Fibroblast of the aortic adventitia (primary cell): ENCODE data around the gene ZNF330. TPM values are rescaled to one million over a fixed set of nuclear protein-coding genes. Genes with fewer than 3 reads are reported as not detected.

Experiments used
- DNase-seq: peaks from one replicate; pipeline ENCODE4 v3.0.0-alpha.2; 2010; ENCODE audit warnings: low read depth
- H3K4me3 ChIP-seq: 2 replicates; pipeline ENCODE4 v1.5.1; 2011; ENCODE audit warnings: low read depth, mild to moderate bottlenecking, control low read depth, low read length, moderate library complexity
- CTCF ChIP-seq: IDR thresholded peaks from 2 replicates; pipeline ENCODE4 v1.5.1; 2011; ENCODE audit warnings: mild to moderate bottlenecking, low read length, control low read depth, inconsistent platforms; ENCODE audit not compliant: insufficient read depth
- total RNA-seq: library from RNA; depleted of rRNA; stranded (reverse); fragments of >200 nt; gene quantifications from 2 replicates; pipeline ENCODE4 v1.2.3, GENCODE V29; 2012; ENCODE audit warnings: low replicate concordance

The ZNF330 gene
- total RNA-seq, 1 donor: 21.2 TPM

DNA sequence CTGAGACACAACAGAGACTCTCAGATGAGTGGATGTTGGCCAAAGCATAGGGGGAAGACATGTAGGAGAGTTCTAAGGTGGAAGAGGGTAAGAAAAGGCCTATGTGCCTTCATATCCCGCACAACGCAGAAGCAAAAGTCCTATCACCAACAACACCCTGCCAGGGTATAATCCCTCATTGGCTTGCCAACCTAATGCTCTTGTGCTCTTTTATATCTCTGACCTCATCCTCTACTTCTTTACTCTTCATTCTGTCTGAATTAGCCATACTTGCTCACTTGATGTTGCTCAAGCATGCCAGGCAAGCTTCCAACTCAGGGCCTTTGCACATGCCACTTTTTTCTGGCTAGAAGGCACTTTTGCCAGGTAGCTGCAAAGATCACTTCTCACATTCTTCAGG, 28.1 kb upstream of the ZNF330 start:
- no peak for DNase-seq
- no peak for TF ChIP-seq CTCF
- H3K4me3 ChIP-seq: no peak overlapping the region

DNA sequence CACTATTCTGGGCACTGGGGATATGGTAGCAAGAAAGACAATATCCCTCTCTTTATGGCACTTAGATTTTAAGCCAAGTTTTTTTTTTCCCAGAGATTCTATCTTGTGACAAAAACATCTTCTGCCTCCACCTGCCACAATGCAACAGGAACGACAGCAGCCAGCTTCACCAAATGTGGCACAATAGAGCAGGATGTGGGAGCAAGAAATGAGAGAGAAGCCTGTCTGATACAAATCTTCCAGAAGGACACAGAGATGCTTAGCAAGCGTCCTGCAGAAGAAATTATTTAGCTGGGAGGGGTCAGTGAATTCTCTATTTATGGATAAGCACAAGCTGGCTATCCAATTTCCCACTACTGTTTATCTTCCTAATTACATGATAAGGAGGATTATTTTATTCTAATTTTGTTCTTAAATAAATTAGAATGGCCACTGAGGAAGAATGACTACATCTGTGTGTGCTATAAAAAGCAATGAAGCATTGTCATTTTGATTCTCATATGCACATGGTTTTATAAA, 27.1 kb upstream of the ZNF330 start:
- DNase-seq: no peak
- TF ChIP-seq CTCF: no peak
- H3K4me3 ChIP-seq: no peak overlapping the region

GRCh38 chr4:141195095-141195707, 25.5 kb upstream of the ZNF330 start:
- no peak for TF ChIP-seq CTCF
- peak; percentile 20 for DNase-seq
- H3K4me3 ChIP-seq: no peak overlapping the region

DNA sequence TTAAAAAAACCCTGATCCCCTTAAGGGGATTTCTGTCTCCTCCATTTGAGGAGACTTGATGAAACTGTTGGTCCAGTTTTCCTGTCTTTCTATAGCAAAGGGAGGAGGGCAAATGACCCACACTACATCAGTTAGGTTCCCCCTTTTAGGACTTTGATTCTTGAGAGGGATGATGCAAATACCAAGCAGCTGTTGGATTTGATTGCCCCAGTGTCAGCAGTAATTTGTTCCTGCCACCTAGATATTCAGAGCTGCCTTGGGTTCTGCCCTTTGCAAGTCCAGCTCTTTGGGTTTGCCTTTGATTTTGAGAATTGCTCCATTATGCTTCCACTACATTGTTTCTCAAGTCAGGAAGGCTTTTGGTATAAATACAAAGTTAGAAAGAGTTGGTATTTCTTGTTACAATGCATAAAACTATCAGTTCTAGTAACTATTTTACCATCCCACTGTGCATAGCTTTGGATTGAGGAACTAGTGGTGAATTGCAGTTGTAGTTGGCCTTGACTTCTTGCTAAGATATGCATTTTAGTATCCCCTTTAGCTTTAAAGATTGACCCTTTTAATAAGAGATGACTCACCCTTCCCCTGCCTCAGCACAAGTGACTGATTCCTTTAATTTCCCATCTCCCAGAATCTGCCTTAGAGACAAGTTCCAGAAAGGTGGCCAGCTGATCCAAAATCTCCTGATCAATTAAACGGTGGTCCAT, 24.3 kb upstream of the ZNF330 start:
- TF ChIP-seq CTCF: no peak
- DNase-seq: no peak
- H3K4me3 ChIP-seq: no peak overlapping the region

- no peak for TF ChIP-seq CTCF
- peak; percentile 4 for DNase-seq
- peak overlapping the region; percentile 6 for H3K4me3 ChIP-seq
Observed at GRCh38 chr4:141207961-141208360, 12.7 kb upstream of the ZNF330 start.

- DNase-seq: no peak
Observed at GRCh38 chr4:141210168-141210567, 10.5 kb upstream of the ZNF330 start.

More at GRCh38 chr4:141210168-141210567, 10.5 kb upstream of the ZNF330 start:
- H3K4me3 ChIP-seq: no peak overlapping the region
- TF ChIP-seq CTCF: no peak
